ENCODE results near the gene CLSTN2. TPM values are rescaled to one million over a fixed set of nuclear protein-coding genes. Genes with fewer than 3 reads are reported as not detected.
A peak's percentile ranks its signal among the peaks of the same experiment; 100 is the strongest.

The CLSTN2 gene
- total RNA-seq, 1 donor from 2014 or later, result 16.0 TPM

DNA sequence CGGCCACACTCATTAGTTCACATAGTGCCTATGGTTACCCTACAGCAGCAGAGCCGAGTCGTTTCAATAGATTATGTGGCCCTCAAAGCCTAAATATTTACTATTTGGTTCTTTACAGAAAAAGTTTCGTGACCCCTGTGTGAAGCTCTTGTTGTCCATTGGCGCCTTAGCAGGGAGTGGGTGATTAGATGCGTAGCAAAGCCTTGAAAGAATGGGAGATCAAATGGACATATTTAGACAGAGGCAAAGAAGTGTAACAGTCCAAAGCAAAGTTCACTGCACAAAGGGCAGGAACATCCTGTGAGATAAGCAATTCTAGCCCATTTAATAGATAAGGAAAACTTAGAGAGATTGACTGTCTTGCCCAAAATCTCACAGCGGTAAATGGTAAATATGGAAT lies 495.5 kb downstream of the CLSTN2 start:
- Histone ChIP-seq H3K27me3 (no peaks in the 10 kb centered on the region), H3K4me1 (no peaks in the 10 kb centered on the region), H3K9me3 (no peaks in the 10 kb centered on the region), H3K27ac (no peak overlapping the region), H3K36me3 (no peaks in the 10 kb centered on the region), H3K4me3 (no peak overlapping the region)
- intact Hi-C loops (cut with DNase I), result no loop called here
- peak in 1 of 2 donors; percentile 10 for DNase-seq (ENCODE audit: extremely low spot score in 2 of 2)
- TF ChIP-seq POLR2A (IDR thresholded peaks at IDR 0.05) (no peak), POLR2AphosphoS5 (IDR thresholded peaks at IDR 0.05; ENCODE audit: insufficient read depth in 1 of 2, low read depth in 1 of 2) (no peak)
- TF ChIP-seq, protein P1, sequence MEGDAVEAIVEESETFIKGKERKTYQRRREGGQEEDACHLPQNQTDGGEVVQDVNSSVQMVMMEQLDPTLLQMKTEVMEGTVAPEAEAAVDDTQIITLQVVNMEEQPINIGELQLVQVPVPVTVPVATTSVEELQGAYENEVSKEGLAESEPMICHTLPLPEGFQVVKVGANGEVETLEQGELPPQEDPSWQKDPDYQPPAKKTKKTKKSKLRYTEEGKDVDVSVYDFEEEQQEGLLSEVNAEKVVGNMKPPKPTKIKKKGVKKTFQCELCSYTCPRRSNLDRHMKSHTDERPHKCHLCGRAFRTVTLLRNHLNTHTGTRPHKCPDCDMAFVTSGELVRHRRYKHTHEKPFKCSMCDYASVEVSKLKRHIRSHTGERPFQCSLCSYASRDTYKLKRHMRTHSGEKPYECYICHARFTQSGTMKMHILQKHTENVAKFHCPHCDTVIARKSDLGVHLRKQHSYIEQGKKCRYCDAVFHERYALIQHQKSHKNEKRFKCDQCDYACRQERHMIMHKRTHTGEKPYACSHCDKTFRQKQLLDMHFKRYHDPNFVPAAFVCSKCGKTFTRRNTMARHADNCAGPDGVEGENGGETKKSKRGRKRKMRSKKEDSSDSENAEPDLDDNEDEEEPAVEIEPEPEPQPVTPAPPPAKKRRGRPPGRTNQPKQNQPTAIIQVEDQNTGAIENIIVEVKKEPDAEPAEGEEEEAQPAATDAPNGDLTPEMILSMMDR (IDR thresholded peaks at IDR 0.05), result no peak

DNA sequence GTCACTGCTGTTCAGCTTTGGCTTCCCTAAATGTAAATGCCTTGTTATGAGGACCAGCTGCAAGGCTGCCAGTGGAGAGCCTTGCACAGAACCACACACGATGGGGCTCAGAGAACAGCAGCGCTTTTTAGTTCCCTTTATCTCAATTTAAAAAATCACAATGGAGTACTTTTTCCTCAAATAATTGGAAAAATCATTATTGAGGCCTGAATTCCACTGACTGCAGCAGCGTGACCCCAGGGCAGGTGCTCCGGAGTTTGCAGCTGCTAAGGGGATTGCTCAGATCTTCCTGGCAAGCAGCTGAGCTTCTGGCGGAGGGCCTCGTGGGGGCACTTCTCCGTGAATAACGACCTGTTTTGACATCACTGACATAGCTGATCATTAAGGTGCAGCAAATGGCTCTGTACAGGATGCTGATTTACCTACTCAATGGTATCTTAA lies 497.3 kb downstream of the CLSTN2 start:
- DNase-seq (ENCODE audit: extremely low spot score in 2 of 2), result peak; percentile 5 to 34
- TF ChIP-seq POLR2A (IDR thresholded peaks at IDR 0.05) (no peak), POLR2AphosphoS5 (IDR thresholded peaks at IDR 0.05; ENCODE audit: insufficient read depth in 1 of 2, low read depth in 1 of 2) (no peak)
- TF ChIP-seq, protein P1 (IDR thresholded peaks at IDR 0.05), result no peak
- Histone ChIP-seq H3K4me3 (no peak overlapping the region), H3K36me3 (no peaks in the 10 kb centered on the region), H3K27me3 (no peaks in the 10 kb centered on the region), H3K27ac (no peak overlapping the region), H3K9me3 (no peaks in the 10 kb centered on the region), H3K4me1 (no peaks in the 10 kb centered on the region)
- intact Hi-C loops (cut with DNase I), result no loop called here

DNA sequence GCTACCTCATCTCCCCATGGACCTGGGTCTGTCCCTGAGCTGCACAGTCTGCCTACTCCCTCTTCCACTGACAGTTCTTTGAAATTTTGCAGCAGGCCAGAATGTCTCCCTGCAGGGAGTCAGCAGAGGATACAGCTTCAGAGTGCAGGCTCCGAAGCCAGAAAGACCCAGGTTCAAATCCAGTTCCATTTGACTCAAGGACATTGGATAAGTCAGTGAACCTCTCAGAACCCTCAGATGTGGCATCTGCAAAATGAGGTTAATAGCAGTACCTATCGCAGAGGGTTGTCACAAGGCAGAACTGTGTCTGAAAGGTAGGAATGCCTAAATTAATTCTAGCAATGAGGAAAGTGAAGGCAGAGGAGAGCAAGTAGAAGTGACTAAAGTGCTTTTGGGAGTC lies 498.4 kb downstream of the CLSTN2 start:
- DNase-seq (ENCODE audit: extremely low spot score in 2 of 2), result peak; percentile 69 to 77
- Histone ChIP-seq H3K9me3 (no peaks in the 10 kb centered on the region), H3K27me3 (no peaks in the 10 kb centered on the region), H3K36me3 (no peaks in the 10 kb centered on the region), H3K27ac (no peak overlapping the region), H3K4me3 (no peak overlapping the region), H3K4me1 (no peaks in the 10 kb centered on the region)
- intact Hi-C loops (cut with DNase I), result no loop called here
- TF ChIP-seq POLR2AphosphoS5 (IDR thresholded peaks at IDR 0.05; ENCODE audit: insufficient read depth in 1 of 2, low read depth in 1 of 2), result no peak
- TF ChIP-seq, protein P1 (IDR thresholded peaks at IDR 0.05), result no peak
- no peak for TF ChIP-seq POLR2A (IDR thresholded peaks at IDR 0.05)

DNA sequence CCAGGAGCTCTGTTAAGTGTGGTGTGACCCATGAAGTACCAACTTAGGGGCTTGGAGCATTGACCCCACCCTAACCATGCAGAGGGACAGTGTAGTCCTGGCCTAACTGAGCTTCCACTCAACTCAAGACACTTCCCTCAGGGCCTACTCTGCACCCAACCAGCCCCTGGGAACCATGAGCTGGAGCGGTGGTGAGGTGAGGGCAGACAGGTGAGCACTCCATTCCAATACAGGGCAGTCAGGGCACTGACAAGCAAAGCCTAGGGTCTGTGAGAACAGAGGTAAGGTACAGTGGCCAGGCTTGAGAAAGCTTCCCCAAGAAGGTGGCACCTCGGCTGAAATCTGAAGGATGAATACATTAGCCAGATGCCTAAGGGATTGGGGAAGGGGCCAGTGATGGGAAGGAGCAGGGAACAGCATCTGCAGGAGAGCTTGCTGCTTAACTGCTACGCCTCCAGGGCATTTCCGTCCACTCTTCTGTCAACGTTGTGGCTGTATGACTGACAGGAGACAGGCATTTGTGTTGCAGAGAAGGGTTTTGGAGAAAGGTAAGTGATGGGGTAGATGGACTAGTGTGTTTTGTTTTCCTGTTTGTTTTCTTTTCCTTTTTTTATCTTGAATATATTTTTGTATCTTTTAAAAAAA lies 499.4 kb downstream of the CLSTN2 start:
- Histone ChIP-seq H3K9me3 (no peaks in the 10 kb centered on the region), H3K4me3 (no peak overlapping the region), H3K36me3 (no peaks in the 10 kb centered on the region), H3K27me3 (no peaks in the 10 kb centered on the region), H3K4me1 (no peaks in the 10 kb centered on the region), H3K27ac (no peak overlapping the region)
- no peak for TF ChIP-seq POLR2AphosphoS5 (IDR thresholded peaks at IDR 0.05; ENCODE audit: insufficient read depth in 1 of 2, low read depth in 1 of 2)
- intact Hi-C loops (cut with DNase I), result no loop called here
- peak; percentile 77 to 85 for DNase-seq (ENCODE audit: extremely low spot score in 2 of 2)

DNA sequence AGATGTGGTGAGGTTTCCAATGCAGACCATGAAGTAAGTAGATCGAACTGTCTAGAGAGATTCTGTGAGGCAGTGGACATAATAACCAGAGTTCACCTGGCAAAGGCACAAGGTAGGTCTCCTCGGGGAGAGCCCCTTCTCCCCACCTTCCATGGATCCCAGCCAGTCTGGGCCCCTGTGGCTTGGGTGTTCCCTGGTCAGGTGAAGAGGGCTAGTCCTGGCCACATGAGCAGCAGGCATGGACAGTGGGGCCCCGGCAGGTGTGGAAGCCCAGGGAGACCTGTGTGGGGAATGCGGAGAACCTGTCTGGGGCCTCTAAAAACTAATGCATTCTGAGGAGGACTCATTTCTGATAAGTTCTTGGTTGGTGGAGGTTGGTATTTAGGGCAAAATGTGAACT lies 501.4 kb downstream of the CLSTN2 start:
- peak in 1 of 2 donors; percentile 72 for DNase-seq (ENCODE audit: extremely low spot score in 2 of 2)
- TF ChIP-seq POLR2AphosphoS5 (IDR thresholded peaks at IDR 0.05; ENCODE audit: insufficient read depth in 1 of 2, low read depth in 1 of 2) (no peak), POLR2A (IDR thresholded peaks at IDR 0.05) (no peak)
- TF ChIP-seq, protein P1 (IDR thresholded peaks at IDR 0.05), result no peak
- intact Hi-C loops (cut with DNase I), result no loop called here
- no peaks in the 10 kb centered on the region for H3K27me3 ChIP-seq
- H3K36me3 ChIP-seq, result no peaks in the 10 kb centered on the region
- H3K4me3 ChIP-seq, result no peak overlapping the region
- H3K4me1 ChIP-seq, result no peaks in the 10 kb centered on the region
- H3K9me3 ChIP-seq, result no peaks in the 10 kb centered on the region
- H3K27ac ChIP-seq, result no peak overlapping the region

All from vagina (tissue), 2 donors.